ENCODE results near the gene TFE3.

Gene TFE3, protein sequence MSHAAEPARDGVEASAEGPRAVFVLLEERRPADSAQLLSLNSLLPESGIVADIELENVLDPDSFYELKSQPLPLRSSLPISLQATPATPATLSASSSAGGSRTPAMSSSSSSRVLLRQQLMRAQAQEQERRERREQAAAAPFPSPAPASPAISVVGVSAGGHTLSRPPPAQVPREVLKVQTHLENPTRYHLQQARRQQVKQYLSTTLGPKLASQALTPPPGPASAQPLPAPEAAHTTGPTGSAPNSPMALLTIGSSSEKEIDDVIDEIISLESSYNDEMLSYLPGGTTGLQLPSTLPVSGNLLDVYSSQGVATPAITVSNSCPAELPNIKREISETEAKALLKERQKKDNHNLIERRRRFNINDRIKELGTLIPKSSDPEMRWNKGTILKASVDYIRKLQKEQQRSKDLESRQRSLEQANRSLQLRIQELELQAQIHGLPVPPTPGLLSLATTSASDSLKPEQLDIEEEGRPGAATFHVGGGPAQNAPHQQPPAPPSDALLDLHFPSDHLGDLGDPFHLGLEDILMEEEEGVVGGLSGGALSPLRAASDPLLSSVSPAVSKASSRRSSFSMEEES

DNA sequence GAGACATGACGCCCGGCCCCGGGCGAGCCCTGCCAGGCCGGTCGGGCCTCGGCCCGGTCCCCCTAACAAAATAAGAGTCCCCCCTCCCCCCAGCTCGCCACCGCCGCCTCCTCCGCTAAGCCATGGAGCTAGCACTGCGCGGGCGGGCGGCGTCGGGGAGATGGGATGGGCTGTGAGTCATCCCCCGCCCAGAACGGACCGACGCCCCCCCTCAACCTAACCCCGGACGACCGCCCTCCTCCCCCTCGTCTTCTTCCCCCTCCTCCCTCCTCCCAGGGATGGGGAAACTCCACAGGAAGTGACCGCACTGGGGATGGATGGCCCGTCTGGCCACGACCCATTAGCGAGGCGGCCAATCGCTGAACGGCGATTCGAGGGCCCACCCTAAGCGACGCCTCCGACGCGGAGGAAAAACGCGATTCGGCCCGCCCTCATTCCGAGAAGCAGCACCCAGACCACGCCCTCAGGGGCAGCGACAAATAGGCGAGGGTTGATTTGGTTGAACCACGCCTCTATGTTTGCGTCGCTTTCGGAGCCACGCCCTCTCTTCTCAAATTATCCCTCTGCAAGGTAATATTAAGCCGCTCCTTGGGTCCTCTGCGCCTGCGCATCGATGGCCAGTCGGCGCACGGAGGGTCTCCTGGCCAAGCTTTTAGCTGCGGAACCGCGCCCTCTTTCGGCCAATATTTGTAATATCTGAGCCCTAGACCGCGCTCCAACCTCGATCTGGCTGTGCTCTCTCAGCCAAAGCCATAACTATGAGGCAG is at the start of gene TFE3:
Gene TFE3, minus strand, starts transcription at position 138 of the 767 bp plus-strand sequence. Its CDS starts 131 bp downstream, at position 7.
- DNase-seq (ENCODE audit: low spot score in 2 of 2) = peak; percentile 99 to 100
- in situ Hi-C loops (cut with MboI; ENCODE audit: low sequenced_read_pairs) = no loop called here
- peaks cover 13% of the 10 kb centered on the region for H3K36me3 ChIP-seq (replicated peaks)
- peaks cover 13% of the 10 kb centered on the region for H3K4me1 ChIP-seq
- no peaks in the 10 kb centered on the region for H3K27me3 ChIP-seq (ENCODE audit: low read depth)
- H3K4me3 ChIP-seq = peak within 1 kb of the TSS; percentile 69
- H3K9me3 ChIP-seq = no peaks in the 10 kb centered on the region

GRCh38 chrX:49089553-49089952 is 46.4 kb upstream of the TFE3 start:
- Histone ChIP-seq H3K9me3 (no peaks in the 10 kb centered on the region), H3K4me1 (no peaks in the 10 kb centered on the region), H3K36me3 (replicated peaks) (no peaks in the 10 kb centered on the region), H3K27me3 (ENCODE audit: low read depth) (no peaks in the 10 kb centered on the region), H3K4me3 (no peak overlapping the region)
- no peak for DNase-seq (ENCODE audit: low spot score in 2 of 2)
- in situ Hi-C loops (cut with MboI; ENCODE audit: low sequenced_read_pairs) = no loop called here

- no peak overlapping the region for H3K4me3 ChIP-seq
- peaks cover 4% of the 10 kb centered on the region; the same call in 1 of the 2 replicates for H3K36me3 ChIP-seq (replicated peaks)
- DNase-seq (ENCODE audit: low spot score in 2 of 2) = no peak
- peaks cover 5% of the 10 kb centered on the region for H3K4me1 ChIP-seq
- no peaks in the 10 kb centered on the region for H3K9me3 ChIP-seq
- no peaks in the 10 kb centered on the region for H3K27me3 ChIP-seq (ENCODE audit: low read depth)
- in situ Hi-C loops (cut with MboI; ENCODE audit: low sequenced_read_pairs) = no loop called here
Observed at GRCh38 chrX:49082271-49082871, 39.2 kb upstream of the TFE3 start.

GRCh38 chrX:49079489-49080428 is 36.6 kb upstream of the TFE3 start, which contains the start of gene WDR45:
TSS of gene WDR45 (minus strand) at chrX:49079887. CDS start at chrX:49078095, 1,792 bp downstream.
- no peaks in the 10 kb centered on the region for H3K9me3 ChIP-seq
- H3K4me1 ChIP-seq = peaks cover 5% of the 10 kb centered on the region
- no peaks in the 10 kb centered on the region for H3K27me3 ChIP-seq (ENCODE audit: low read depth)
- H3K4me3 ChIP-seq = peak within 1 kb of the TSS; percentile 51
- DNase-seq (ENCODE audit: low spot score in 2 of 2) = peak; percentile 52 to 78
- H3K36me3 ChIP-seq (replicated peaks) = peaks cover 5% of the 10 kb centered on the region
- in situ Hi-C loops (cut with MboI; ENCODE audit: low sequenced_read_pairs) = no loop called here

DNA sequence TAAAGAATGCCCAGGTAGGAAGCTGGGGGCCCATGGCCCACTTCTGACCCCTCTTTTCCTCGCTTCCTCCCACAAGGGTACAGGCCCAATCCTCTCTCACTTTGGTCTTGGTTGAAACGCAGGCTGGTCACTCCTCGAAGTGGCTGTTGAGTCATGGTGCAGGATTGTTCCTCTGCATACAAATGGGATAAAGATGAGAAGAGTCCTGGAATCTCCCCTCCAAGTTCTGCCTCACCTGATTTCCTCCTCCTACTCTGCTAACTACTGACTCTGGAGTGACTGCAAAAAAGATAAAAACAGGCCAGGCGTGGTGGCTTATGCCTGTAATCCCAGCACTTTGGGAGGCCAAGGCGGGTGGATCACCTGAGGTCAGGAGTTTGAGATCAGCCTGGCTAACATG is 34.8 kb upstream of the TFE3 start:
- DNase-seq (ENCODE audit: low spot score in 2 of 2) = no peak
- in situ Hi-C loops (cut with MboI; ENCODE audit: low sequenced_read_pairs) = no loop called here
- peaks cover 5% of the 10 kb centered on the region for H3K4me1 ChIP-seq

GRCh38 chrX:49075347-49075746 is 32.2 kb upstream of the TFE3 start:
- H3K36me3 ChIP-seq (replicated peaks) = peaks cover 5% of the 10 kb centered on the region
- H3K4me3 ChIP-seq = no peak overlapping the region
- in situ Hi-C loops (cut with MboI; ENCODE audit: low sequenced_read_pairs) = no loop called here
- H3K9me3 ChIP-seq = no peaks in the 10 kb centered on the region
- H3K27me3 ChIP-seq (ENCODE audit: low read depth) = no peaks in the 10 kb centered on the region
- H3K4me1 ChIP-seq = peaks cover 5% of the 10 kb centered on the region
- DNase-seq (ENCODE audit: low spot score in 2 of 2) = no peak

More for the DNA sequence above, 34.8 kb upstream of the TFE3 start:
- no peaks in the 10 kb centered on the region for H3K27me3 ChIP-seq (ENCODE audit: low read depth)
- no peak overlapping the region for H3K4me3 ChIP-seq
- no peaks in the 10 kb centered on the region for H3K9me3 ChIP-seq
- H3K36me3 ChIP-seq (replicated peaks) = peaks cover 5% of the 10 kb centered on the region

DNA sequence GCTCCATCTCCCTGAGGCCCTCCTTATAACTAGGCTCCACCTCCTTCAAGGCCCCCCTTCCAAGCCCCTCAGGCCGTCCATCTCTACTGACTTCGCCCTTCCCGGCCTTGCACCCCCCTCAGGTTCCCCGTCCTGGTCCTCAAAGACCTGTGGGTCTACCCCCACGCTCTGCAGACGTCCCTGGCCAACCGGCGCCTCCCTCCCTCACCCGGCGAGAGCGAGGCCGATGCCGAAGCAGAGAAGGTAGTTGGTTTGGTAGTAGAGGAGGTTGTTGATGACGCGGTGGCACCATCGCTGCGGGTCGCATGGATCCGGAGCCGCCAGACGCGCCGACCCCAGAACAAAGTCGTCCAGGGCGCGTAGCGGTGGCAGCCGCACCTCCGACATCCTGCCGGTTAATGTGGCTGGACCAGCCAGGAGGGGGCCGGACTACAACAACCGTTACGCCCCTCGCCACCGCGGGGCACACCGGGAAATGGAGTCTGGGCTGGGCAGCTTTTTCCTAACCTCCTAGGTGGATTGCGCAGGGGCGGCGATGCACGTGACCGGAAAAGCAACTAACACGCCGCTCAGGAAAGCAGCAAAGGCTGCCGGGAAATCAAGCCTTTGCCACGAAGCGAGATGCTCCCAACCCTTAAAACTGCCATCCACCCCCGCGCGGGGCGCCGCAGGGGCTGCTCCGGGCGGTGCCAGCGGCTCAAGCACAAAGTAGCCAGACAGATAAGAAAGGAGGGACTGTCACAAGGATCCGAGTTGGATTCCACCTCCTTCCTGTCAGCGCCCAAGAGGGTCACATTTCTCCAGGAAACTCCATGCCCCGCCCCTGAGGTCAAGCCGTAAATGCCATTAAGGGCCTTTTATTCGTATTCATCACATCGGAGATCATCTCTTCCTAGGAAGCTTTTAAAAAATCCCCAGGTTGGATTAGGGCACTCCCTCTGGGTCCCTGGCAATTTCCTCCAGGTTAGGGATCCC is 30.7 kb upstream of the TFE3 start, which contains the start of gene PRAF2:
Gene PRAF2, minus strand, starts transcription at position 402 of the 975 bp plus-strand sequence. Its CDS starts 15 bp downstream, at position 387.
- DNase-seq (ENCODE audit: low spot score in 2 of 2) = no peak
- in situ Hi-C loops (cut with MboI; ENCODE audit: low sequenced_read_pairs) = no loop called here

GRCh38 chrX:49072712-49073095 is 29.5 kb upstream of the TFE3 start:
- Histone ChIP-seq H3K4me1 (no peaks in the 10 kb centered on the region), H3K36me3 (replicated peaks) (peaks cover 5% of the 10 kb centered on the region), H3K4me3 (no peak overlapping the region), H3K9me3 (no peaks in the 10 kb centered on the region), H3K27me3 (ENCODE audit: low read depth) (no peaks in the 10 kb centered on the region)
- no peak for DNase-seq (ENCODE audit: low spot score in 2 of 2)
- in situ Hi-C loops (cut with MboI; ENCODE audit: low sequenced_read_pairs) = no loop called here

More for the DNA sequence above, 30.7 kb upstream of the TFE3 start, which contains the start of gene PRAF2:
- Histone ChIP-seq H3K36me3 (replicated peaks) (peaks cover 5% of the 10 kb centered on the region), H3K4me3 (no peak within 1 kb of the TSS), H3K27me3 (ENCODE audit: low read depth) (no peaks in the 10 kb centered on the region), H3K4me1 (no peaks in the 10 kb centered on the region; the same call in 1 of the 2 replicates), H3K9me3 (no peaks in the 10 kb centered on the region)

GRCh38 chrX:49071877-49072711 is 28.9 kb upstream of the TFE3 start:
- in situ Hi-C loops (cut with MboI; ENCODE audit: low sequenced_read_pairs) = no loop called here
- Histone ChIP-seq H3K4me1 (no peaks in the 10 kb centered on the region), H3K36me3 (replicated peaks) (no peaks in the 10 kb centered on the region; the same call in none of the 2 replicates), H3K27me3 (ENCODE audit: low read depth) (no peaks in the 10 kb centered on the region), H3K4me3 (no peak overlapping the region), H3K9me3 (no peaks in the 10 kb centered on the region)
- no peak for DNase-seq (ENCODE audit: low spot score in 2 of 2)

- H3K36me3 ChIP-seq (replicated peaks) = no peaks in the 10 kb centered on the region; the same call in none of the 2 replicates
- in situ Hi-C loops (cut with MboI; ENCODE audit: low sequenced_read_pairs) = no loop called here
- H3K9me3 ChIP-seq = no peaks in the 10 kb centered on the region
- H3K27me3 ChIP-seq (ENCODE audit: low read depth) = no peaks in the 10 kb centered on the region
- DNase-seq (ENCODE audit: low spot score in 2 of 2) = no peak
- no peak overlapping the region for H3K4me3 ChIP-seq
- no peaks in the 10 kb centered on the region for H3K4me1 ChIP-seq
Observed at GRCh38 chrX:49070988-49071387, 27.8 kb upstream of the TFE3 start.

GRCh38 chrX:49069038-49069437 is 25.9 kb upstream of the TFE3 start:
- Histone ChIP-seq H3K36me3 (replicated peaks) (no peaks in the 10 kb centered on the region), H3K4me3 (no peak overlapping the region), H3K27me3 (ENCODE audit: low read depth) (no peaks in the 10 kb centered on the region), H3K4me1 (no peaks in the 10 kb centered on the region), H3K9me3 (no peaks in the 10 kb centered on the region)
- in situ Hi-C loops (cut with MboI; ENCODE audit: low sequenced_read_pairs) = no loop called here
- no peak for DNase-seq (ENCODE audit: low spot score in 2 of 2)
